Activated CD8-positive, alpha-beta memory T cell treated with anti-CD3 and anti-CD28 coated beads, Interleukin-2, amount 10 ng/mL, durations not matched to agents 7 days and 5 days (primary cell): ENCODE measurements around the gene REG3G. TPM values are rescaled to one million over a fixed set of nuclear protein-coding genes. Genes with fewer than 3 reads are reported as not detected.

Experiments used
- ATAC-seq: fragments of 150-1000 bp; cut with Tn5 transposase; one replicate; pipeline ENCODE4 v1.10.0; 2021; ENCODE audit warnings: moderate library complexity
- CTCF ChIA-PET: fragments of 350-600 bp; sonication (Branson Sonifier 250); formaldehyde crosslinking; loops from one replicate; lab custom pipeline; 2021; ENCODE audit warnings: antibody characterized with exemption; lab: Charles Lee
- DNase-seq: peaks from one replicate; pipeline ENCODE4 v3.0.0-alpha.2; 2020
- H3K27ac Mint-ChIP-seq: one replicate; pipeline ENCODE4 v1.8.0; 2021; ENCODE audit warnings: mild to moderate bottlenecking, mixed read lengths
- H3K27me3 Mint-ChIP-seq: one replicate; pipeline ENCODE4 v1.8.0; 2021; ENCODE audit warnings: mixed read lengths
- H3K36me3 Mint-ChIP-seq: one replicate; pipeline ENCODE4 v1.8.0; 2021; ENCODE audit warnings: mild to moderate bottlenecking, mixed read lengths
- H3K4me1 Mint-ChIP-seq: one replicate; pipeline ENCODE4 v1.8.0; 2021; ENCODE audit warnings: mixed read lengths
- H3K4me3 Mint-ChIP-seq: one replicate; pipeline ENCODE4 v1.8.0; 2021; ENCODE audit warnings: mild to moderate bottlenecking, moderate library complexity, mixed read lengths
- H3K9me3 Mint-ChIP-seq: one replicate; pipeline ENCODE4 v1.8.0; 2022; ENCODE audit warnings: low read depth, mixed read lengths
- total RNA-seq, 2 experiments: library from RNA; stranded (reverse); gene quantifications; one replicate each; pipeline ENCODE4 v1.2.3, GENCODE V29; 2021

Gene REG3G
- total RNA-seq = not detected

DNA sequence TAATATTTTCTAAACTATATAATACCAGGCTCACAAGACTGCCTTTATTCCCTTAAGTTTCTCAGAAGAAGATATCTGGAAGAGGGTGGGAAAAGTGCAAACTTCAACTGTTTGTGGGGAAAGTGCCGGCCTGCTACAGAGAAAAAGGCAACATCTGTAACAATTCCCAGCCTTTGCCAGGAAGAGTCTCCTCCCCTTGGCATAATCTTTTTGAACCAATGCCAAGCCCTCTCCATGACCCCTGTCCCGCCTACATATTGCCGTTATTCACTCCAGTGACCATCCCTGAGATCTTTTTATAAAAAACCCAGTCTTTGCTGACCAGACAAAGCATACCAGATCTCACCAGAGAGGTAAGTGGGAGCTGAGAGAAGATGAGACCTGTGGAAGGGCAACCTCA lies at the start of gene REG3G:
Gene REG3G (plus strand): TSS at position 282 of the 400 bp plus-strand sequence. CDS start 392 bp downstream, outside the sequence.
- DNase-seq (no peak), ATAC-seq (no peak)
- no peaks in the 10 kb centered on the region for H3K36me3 Mint-ChIP-seq
- peaks cover 12% of the 10 kb centered on the region for H3K9me3 Mint-ChIP-seq
- H3K27me3 Mint-ChIP-seq = no peaks in the 10 kb centered on the region
- H3K4me1 Mint-ChIP-seq = no peaks in the 10 kb centered on the region
- H3K4me3 Mint-ChIP-seq = no peak within 1 kb of the TSS
- H3K27ac Mint-ChIP-seq = no peak within 1 kb of the TSS
- CTCF ChIA-PET = no interaction called here

- Mint-ChIP-seq H3K27ac (no peak overlapping the region), H3K36me3 (no peaks in the 10 kb centered on the region), H3K4me1 (peaks cover 2% of the 10 kb centered on the region), H3K4me3 (no peak overlapping the region), H3K9me3 (no peaks in the 10 kb centered on the region), H3K27me3 (no peaks in the 10 kb centered on the region)
- ATAC-seq = no peak
- DNase-seq = no peak
- CTCF ChIA-PET = interaction anchor here (0.5 kb wide), 1 partner anchor 1500 kb away, joined by 3 read pairs; no protein-coding TSS in a partner anchor
Observed at GRCh38 chr2:78977661-78978145, 47.8 kb upstream of the REG3G start.

DNA sequence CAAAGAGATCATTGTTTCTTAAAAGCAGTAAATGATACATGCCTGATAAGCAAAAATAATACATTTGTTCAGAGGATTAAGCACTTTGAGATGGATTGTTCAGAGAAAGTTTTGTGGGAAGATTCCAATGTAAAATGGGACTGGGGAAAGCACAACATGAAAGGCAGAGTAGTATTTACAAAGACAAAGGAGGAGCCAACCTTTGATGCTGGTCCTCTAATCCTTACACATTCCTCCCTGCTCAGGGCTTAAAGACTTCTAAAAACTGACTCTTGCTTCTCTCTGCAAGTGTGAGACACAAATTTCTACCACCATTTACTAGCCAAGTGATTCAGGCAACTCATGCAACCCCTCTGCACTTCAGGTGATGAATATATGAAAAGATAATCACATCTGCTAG lies 47.2 kb upstream of the REG3G start:
- no peaks in the 10 kb centered on the region for H3K9me3 Mint-ChIP-seq
- DNase-seq (no peak), ATAC-seq (no peak)
- no peak overlapping the region for H3K27ac Mint-ChIP-seq
- H3K4me1 Mint-ChIP-seq = peaks cover 2% of the 10 kb centered on the region
- H3K4me3 Mint-ChIP-seq = no peak overlapping the region
- no peaks in the 10 kb centered on the region for H3K36me3 Mint-ChIP-seq
- CTCF ChIA-PET = no interaction called here
- no peaks in the 10 kb centered on the region for H3K27me3 Mint-ChIP-seq

DNA sequence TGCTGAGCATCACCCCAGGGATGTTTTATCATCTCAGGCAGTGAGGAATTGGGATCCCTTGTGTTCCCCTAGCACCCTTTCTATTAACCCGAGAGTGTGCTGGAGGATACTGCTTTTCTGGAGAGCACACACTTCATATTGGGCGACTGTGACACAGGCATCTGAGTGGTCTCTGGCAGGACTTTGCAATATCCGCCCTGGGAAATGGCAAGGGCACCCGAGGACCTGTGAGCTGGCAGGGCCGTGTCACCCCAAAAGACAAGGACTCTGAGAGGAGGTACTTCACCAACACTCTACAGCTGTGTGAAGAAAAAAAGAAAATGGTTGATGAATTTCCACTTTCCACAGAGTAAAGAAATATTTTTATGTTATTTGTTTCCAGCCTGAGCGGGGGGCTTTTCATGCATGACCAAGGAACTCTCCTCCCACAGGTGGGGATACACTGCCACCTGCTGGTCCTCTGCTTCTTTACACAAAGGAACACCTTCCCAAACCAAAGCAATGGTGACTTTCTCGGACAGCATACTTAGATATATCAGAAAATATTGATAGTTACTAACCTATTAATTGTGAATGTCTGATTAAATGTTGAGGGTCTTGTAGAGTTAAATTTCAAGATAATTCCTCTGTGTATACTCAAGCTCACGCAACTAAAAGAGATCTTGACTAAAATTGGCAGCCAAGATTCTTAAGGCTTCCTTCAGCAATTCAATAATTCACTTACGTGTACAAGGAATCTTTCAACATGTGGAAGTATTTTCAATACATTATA lies 45.9 kb upstream of the REG3G start:
- Mint-ChIP-seq H3K27me3 (no peaks in the 10 kb centered on the region), H3K36me3 (no peaks in the 10 kb centered on the region), H3K4me3 (no peak overlapping the region), H3K4me1 (peaks cover 2% of the 10 kb centered on the region), H3K27ac (no peak overlapping the region), H3K9me3 (peaks cover 3% of the 10 kb centered on the region)
- CTCF ChIA-PET = no interaction called here
- DNase-seq (no peak), ATAC-seq (no peak)

GRCh38 chr2:78980152-78980465 lies 45.4 kb upstream of the REG3G start:
- Mint-ChIP-seq H3K4me1 (peaks cover 2% of the 10 kb centered on the region), H3K36me3 (no peaks in the 10 kb centered on the region), H3K9me3 (peaks cover 3% of the 10 kb centered on the region), H3K27ac (no peak overlapping the region), H3K4me3 (no peak overlapping the region), H3K27me3 (no peaks in the 10 kb centered on the region)
- CTCF ChIA-PET = no interaction called here
- ATAC-seq (no peak), DNase-seq (no peak)

DNA sequence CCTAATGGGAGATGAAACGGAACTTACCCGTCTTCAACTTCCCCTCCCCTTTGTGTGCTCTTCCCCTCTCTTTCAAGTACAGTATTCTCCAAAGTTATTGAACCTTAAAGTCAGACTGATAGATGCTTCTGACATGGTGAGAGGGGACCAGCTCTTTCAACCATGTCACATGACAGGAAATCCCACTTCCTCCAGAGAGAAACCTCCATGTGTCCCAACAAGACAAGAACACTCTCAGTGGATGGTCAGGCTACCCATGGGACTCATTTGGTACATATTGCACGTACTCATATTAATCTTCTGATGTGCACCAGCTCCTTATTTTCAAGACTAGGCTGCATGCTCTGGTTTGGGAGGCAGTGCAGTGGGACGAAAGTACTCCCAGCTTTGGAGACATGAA lies 44.6 kb upstream of the REG3G start:
- DNase-seq (no peak), ATAC-seq (no peak)
- CTCF ChIA-PET = no interaction called here
- no peak overlapping the region for H3K27ac Mint-ChIP-seq
- no peak overlapping the region for H3K4me3 Mint-ChIP-seq
- peaks cover 2% of the 10 kb centered on the region for H3K4me1 Mint-ChIP-seq
- no peaks in the 10 kb centered on the region for H3K36me3 Mint-ChIP-seq
- H3K27me3 Mint-ChIP-seq = no peaks in the 10 kb centered on the region
- peaks cover 3% of the 10 kb centered on the region for H3K9me3 Mint-ChIP-seq

- CTCF ChIA-PET = no interaction called here
- DNase-seq = no peak
- Mint-ChIP-seq H3K27ac (no peak overlapping the region), H3K4me3 (no peak overlapping the region), H3K36me3 (no peaks in the 10 kb centered on the region), H3K4me1 (peaks cover under 1% of the 10 kb centered on the region), H3K27me3 (no peaks in the 10 kb centered on the region), H3K9me3 (peaks cover 3% of the 10 kb centered on the region)
- no peak for ATAC-seq
Observed at GRCh38 chr2:78982638-78983330, 42.7 kb upstream of the REG3G start.

DNA sequence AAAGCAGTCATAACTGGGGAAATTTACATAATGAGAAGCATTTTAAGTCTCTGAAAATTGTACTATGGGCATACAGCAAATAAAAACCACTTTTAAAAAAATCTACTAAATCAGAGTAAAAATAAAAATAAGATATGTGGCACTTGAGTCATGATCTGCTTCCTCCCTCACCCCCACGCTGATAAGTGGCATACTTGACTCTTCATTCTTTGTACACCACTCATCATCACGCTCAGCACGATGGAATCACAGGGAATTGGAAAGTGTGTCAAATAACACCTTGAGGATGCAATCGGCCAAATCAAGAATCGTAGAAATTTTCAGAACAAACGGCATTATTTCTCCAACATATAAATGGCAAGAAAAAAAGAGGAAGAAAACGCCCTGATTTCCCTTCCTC lies 41.1 kb upstream of the REG3G start:
- no peaks in the 10 kb centered on the region for H3K27me3 Mint-ChIP-seq
- H3K36me3 Mint-ChIP-seq = no peaks in the 10 kb centered on the region

GRCh38 chr2:78985558-78985957 lies 39.9 kb upstream of the REG3G start:
- Mint-ChIP-seq H3K4me3 (no peak overlapping the region), H3K9me3 (peaks cover 3% of the 10 kb centered on the region), H3K27ac (no peak overlapping the region), H3K27me3 (no peaks in the 10 kb centered on the region), H3K36me3 (no peaks in the 10 kb centered on the region), H3K4me1 (no peaks in the 10 kb centered on the region)
- ATAC-seq (no peak), DNase-seq (no peak)
- CTCF ChIA-PET = no interaction called here

More for the DNA sequence above, 41.1 kb upstream of the REG3G start:
- ATAC-seq (no peak), DNase-seq (no peak)
- peaks cover 3% of the 10 kb centered on the region for H3K9me3 Mint-ChIP-seq
- H3K27ac Mint-ChIP-seq = no peak overlapping the region
- CTCF ChIA-PET = no interaction called here
- H3K4me1 Mint-ChIP-seq = no peaks in the 10 kb centered on the region
- no peak overlapping the region for H3K4me3 Mint-ChIP-seq

DNA sequence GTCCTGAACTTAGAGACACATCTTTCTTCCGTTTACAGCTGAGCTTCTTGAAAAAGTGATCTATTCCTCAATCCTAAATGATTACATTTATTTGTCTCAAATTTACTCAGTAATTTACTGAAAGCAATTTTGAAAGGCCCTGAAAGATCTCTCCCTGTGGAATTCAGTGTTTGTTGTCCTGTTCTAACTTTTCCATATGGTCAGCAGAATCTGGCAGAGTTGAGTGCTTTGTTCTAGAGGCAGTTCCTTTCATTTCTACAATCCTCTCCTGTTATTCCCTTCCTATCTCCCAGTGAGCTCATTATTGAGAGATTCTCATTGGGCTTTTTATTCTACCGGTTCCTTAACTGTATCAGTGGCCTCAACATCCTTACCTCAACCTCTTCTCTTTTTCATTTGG lies 36.5 kb upstream of the REG3G start:
- no peaks in the 10 kb centered on the region for H3K9me3 Mint-ChIP-seq
- H3K27ac Mint-ChIP-seq = no peak overlapping the region
- H3K27me3 Mint-ChIP-seq = peaks cover 16% of the 10 kb centered on the region
- H3K4me3 Mint-ChIP-seq = no peak overlapping the region
- peaks cover 2% of the 10 kb centered on the region for H3K36me3 Mint-ChIP-seq
- H3K4me1 Mint-ChIP-seq = no peaks in the 10 kb centered on the region
- no peak for DNase-seq
- no peak for ATAC-seq
- CTCF ChIA-PET = interaction anchor here (1.2 kb wide), 1 partner anchor 10 kb away, joined by 3 read pairs; no protein-coding TSS in a partner anchor

DNA sequence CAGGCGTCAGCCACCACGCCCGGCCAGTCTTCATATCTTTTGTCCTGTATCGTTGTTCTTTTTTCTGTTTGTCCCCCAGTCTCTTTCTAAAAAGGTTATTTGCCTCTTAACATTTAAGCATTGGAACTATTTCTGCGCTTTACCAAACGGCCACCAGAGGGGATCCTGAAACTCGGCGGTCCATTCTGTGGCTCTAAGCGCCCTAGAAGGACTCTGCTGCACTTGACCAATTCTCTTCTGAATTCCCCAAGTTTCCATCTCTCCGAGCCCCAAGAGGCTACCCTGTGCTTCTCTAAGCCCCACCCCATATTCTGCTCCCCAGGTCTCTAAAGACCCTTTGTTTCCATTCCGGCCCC lies 33.1 kb upstream of the REG3G start:
- peaks cover 2% of the 10 kb centered on the region for H3K36me3 Mint-ChIP-seq
- peaks cover 21% of the 10 kb centered on the region for H3K27me3 Mint-ChIP-seq
- CTCF ChIA-PET = no interaction called here
- DNase-seq (no peak), ATAC-seq (no peak)
- H3K27ac Mint-ChIP-seq = no peak overlapping the region
- H3K4me1 Mint-ChIP-seq = no peaks in the 10 kb centered on the region
- no peak overlapping the region for H3K4me3 Mint-ChIP-seq
- H3K9me3 Mint-ChIP-seq = no peaks in the 10 kb centered on the region

GRCh38 chr2:78992807-78993517 lies 32.5 kb upstream of the REG3G start:
- Mint-ChIP-seq H3K27me3 (peaks cover 21% of the 10 kb centered on the region), H3K4me3 (no peak overlapping the region), H3K9me3 (no peaks in the 10 kb centered on the region), H3K36me3 (peaks cover 2% of the 10 kb centered on the region), H3K4me1 (no peaks in the 10 kb centered on the region), H3K27ac (no peak overlapping the region)
- CTCF ChIA-PET = no interaction called here
- ATAC-seq (no peak), DNase-seq (no peak)

- peaks cover 2% of the 10 kb centered on the region for H3K36me3 Mint-ChIP-seq
- H3K9me3 Mint-ChIP-seq = no peaks in the 10 kb centered on the region
- CTCF ChIA-PET = no interaction called here
- peaks cover 21% of the 10 kb centered on the region for H3K27me3 Mint-ChIP-seq
- DNase-seq = no peak
- no peak for ATAC-seq
- H3K4me3 Mint-ChIP-seq = no peak overlapping the region
- no peaks in the 10 kb centered on the region for H3K4me1 Mint-ChIP-seq
- H3K27ac Mint-ChIP-seq = no peak overlapping the region
Observed at GRCh38 chr2:78993518-78994148, 31.9 kb upstream of the REG3G start.
